WTC11 (cell line): ENCODE results near the gene CEP104. TPM values are rescaled to one million over a fixed set of nuclear protein-coding genes. Genes with fewer than 3 reads are reported as not detected.

Experiments used
- ATAC-seq: fragments of 200-7000 bp; cut with Tn5 transposase; 2 replicates; pipeline ENCODE4 v1.10.0; 2021; ENCODE audit warnings: mild to moderate bottlenecking, moderate library complexity
- CTCF ChIA-PET: fragments of 300-600 bp; sonication (Branson Sonifier 250); formaldehyde crosslinking; loops from one replicate; lab custom pipeline; 2021; ENCODE audit warnings: antibody characterized with exemption; lab: Charles Lee
- POLR2A ChIA-PET: fragments of 350-600 bp; sonication (Branson Sonifier 250); formaldehyde crosslinking; loops from one replicate; lab custom pipeline; 2021; ENCODE audit warnings: antibody characterized with exemption; lab: Charles Lee
- DNase-seq: peaks from one replicate; pipeline ENCODE4 v3.0.0; 2021; ENCODE audit warnings: low spot score
- H3K27ac Mint-ChIP-seq: 2 replicates; pipeline ENCODE4 v1.8.0; 2021; ENCODE audit warnings: mixed read lengths
- H3K27me3 Mint-ChIP-seq: 2 replicates; pipeline ENCODE4 v1.8.0; 2021; ENCODE audit warnings: low read depth, mild to moderate bottlenecking, moderate library complexity, mixed read lengths
- H3K36me3 Mint-ChIP-seq: 2 replicates; pipeline ENCODE4 v1.8.0; 2021; ENCODE audit warnings: mixed read lengths
- H3K4me1 Mint-ChIP-seq: 2 replicates; pipeline ENCODE4 v1.8.0; 2022; ENCODE audit warnings: mixed read lengths
- H3K4me3 Mint-ChIP-seq: 2 replicates; pipeline ENCODE4 v1.8.0; 2021; ENCODE audit warnings: mild to moderate bottlenecking, moderate library complexity, mixed read lengths
- H3K9me3 Mint-ChIP-seq: 2 replicates; pipeline ENCODE4 v1.8.0; 2021; ENCODE audit warnings: mixed read lengths
- AFF4 ChIP-seq: sonication (generic); formaldehyde crosslinking; IDR thresholded peaks from 2 replicates; pipeline ENCODE4 v1.8.1; 2023; ENCODE audit warnings: mild to moderate bottlenecking, missing genetic modification reagents, borderline replicate concordance
- ERG ChIP-seq: fragments of 250-450 bp; sonication (Bioruptor Pico); IDR thresholded peaks from 2 replicates; pipeline ENCODE4 v1.8.0; 2021; ENCODE audit warnings: mild to moderate bottlenecking
- ESRRA ChIP-seq: sonication (generic); formaldehyde crosslinking; IDR thresholded peaks from 2 replicates; pipeline ENCODE4 v1.8.1; 2022; ENCODE audit warnings: mild to moderate bottlenecking, missing genetic modification reagents, borderline replicate concordance
- HMGA2 ChIP-seq: fragments of 250-450 bp; sonication (Bioruptor Pico); IDR thresholded peaks from 2 replicates; pipeline ENCODE4 v1.4.0; 2021; ENCODE audit warnings: mild to moderate bottlenecking, moderate library complexity
- IRF1 ChIP-seq: sonication (generic); formaldehyde crosslinking; IDR thresholded peaks from 2 replicates; pipeline ENCODE4 v1.8.0; 2023; ENCODE audit warnings: missing genetic modification reagents
- NFYB ChIP-seq: sonication (generic); formaldehyde crosslinking; conservative IDR thresholded peaks from 2 replicates; pipeline ENCODE4 v1.8.0; 2022; ENCODE audit warnings: low read depth, missing genetic modification reagents
- NR2C2 ChIP-seq: sonication (generic); formaldehyde crosslinking; IDR thresholded peaks from 2 replicates; pipeline ENCODE4 v1.8.0; 2022; ENCODE audit warnings: mild to moderate bottlenecking, missing genetic modification reagents
- PRDM15 ChIP-seq: sonication (generic); formaldehyde crosslinking; IDR thresholded peaks from 2 replicates; pipeline ENCODE4 v1.8.0; 2022; ENCODE audit warnings: missing genetic modification reagents
- SMAD4 ChIP-seq: sonication (generic); formaldehyde crosslinking; IDR thresholded peaks from 2 replicates; pipeline ENCODE4 v1.8.0; 2022; ENCODE audit warnings: mild to moderate bottlenecking, missing genetic modification reagents
- USF1 ChIP-seq: sonication (generic); formaldehyde crosslinking; IDR thresholded peaks from 2 replicates; pipeline ENCODE4 v1.8.0; 2022; ENCODE audit warnings: mild to moderate bottlenecking, missing genetic modification reagents
- USF2 ChIP-seq: sonication (generic); formaldehyde crosslinking; IDR thresholded peaks from 2 replicates; pipeline ENCODE4 v1.8.1; 2023; ENCODE audit warnings: mild to moderate bottlenecking, missing genetic modification reagents, moderate library complexity
- ZBTB43 ChIP-seq: sonication (generic); formaldehyde crosslinking; IDR thresholded peaks from 2 replicates; pipeline ENCODE4 v1.8.1; 2023; ENCODE audit warnings: mild to moderate bottlenecking, missing genetic modification reagents
- ZNF281 ChIP-seq: sonication (generic); formaldehyde crosslinking; IDR thresholded peaks from 2 replicates; pipeline ENCODE4 v1.8.0; 2023; ENCODE audit warnings: mild to moderate bottlenecking, missing genetic modification reagents
- ZSCAN18 ChIP-seq: fragments of 250-450 bp; sonication (Bioruptor Pico); IDR thresholded peaks from 2 replicates; pipeline ENCODE4 v2.1.2; 2022; ENCODE audit warnings: mild to moderate bottlenecking, moderate library complexity
- total RNA-seq: library from RNA; stranded (reverse); gene quantifications from 3 replicates; pipeline ENCODE4 v1.2.3, GENCODE V29; 2021

The CEP104 gene
- total RNA-seq, 1 experiment from 2014 or later: 38.0 TPM

- DNase-seq: no peak
- Mint-ChIP-seq H3K4me3 (no peak overlapping the region), H3K27me3 (peaks cover 38% of the 10 kb centered on the region), H3K27ac (no peak overlapping the region; the same call in 1 of the 2 replicates), H3K9me3 (peaks cover 28% of the 10 kb centered on the region), H3K36me3 (peaks cover 5% of the 10 kb centered on the region; the same call in 1 of the 2 replicates), H3K4me1 (0 out of 2 replicates have a peak, but pooled peaks cover 8% of the 10 kb centered on the region)
- CTCF ChIA-PET: interaction anchor here (1.1 to 1.4 kb wide), 3 partner anchors 8 to 39 kb away, joined by 3 to 8 read pairs (median 4); no protein-coding TSS in a partner anchor
- POLR2A ChIA-PET: no interaction called here
- ATAC-seq: no peak
- TF ChIP-seq PRDM15 (no peak), NR2C2 (CRISPR knock-in tag) (no peak), ZSCAN18 (CRISPR knock-in tag) (no peak), USF2 (CRISPR knock-in tag) (no peak), ZNF281 (CRISPR knock-in tag) (no peak), SMAD4 (no peak), HMGA2 (CRISPR knock-in tag) (no peak), IRF1 (CRISPR knock-in tag) (no peak), NFYB (CRISPR knock-in tag) (no peak), ESRRA (CRISPR knock-in tag) (no peak), AFF4 (CRISPR knock-in tag) (no peak), ZBTB43 (no peak), USF1 (CRISPR knock-in tag) (no peak), ERG (CRISPR knock-in tag) (no peak)
These were observed 93.5 kb downstream of the CEP104 start for GRCh38 chr1:3763351-3764125.
